Cardiac muscle cell (in vitro differentiated cells and primary cell): Measurements from ENCODE around the gene COMMD10. TPM values are rescaled to one million over a fixed set of nuclear protein-coding genes. Genes with fewer than 3 reads are reported as not detected.

Source experiments
- DNase-seq, 2 donors: peaks; one replicate each; pipeline versions ENCODE4 v3.0.0 to v3.0.0-alpha.2; 2010 to 2017; ENCODE audit warnings: low read depth in 1 of 2, low spot score in 1 of 2
- H3K27ac ChIP-seq: fragments of 200-600 bp; sonication (generic); 2 replicates; pipeline ENCODE4 v1.5.1; 2016
- H3K27me3 ChIP-seq: fragments of 200-600 bp; sonication (generic); 2 replicates; pipeline ENCODE4 v1.6.0; 2016; ENCODE audit warnings: control low read depth
- H3K36me3 ChIP-seq: fragments of 200-600 bp; sonication (generic); 2 replicates; pipeline ENCODE4 v1.5.1; 2016; ENCODE audit warnings: control low read depth
- H3K4me1 ChIP-seq: fragments of 200-600 bp; sonication (generic); 2 replicates; pipeline ENCODE4 v1.8.1; 2017; ENCODE audit warnings: low read depth, mild to moderate bottlenecking, mixed run types
- H3K4me3 ChIP-seq: fragments of 200-600 bp; sonication (generic); 2 replicates; pipeline ENCODE4 v1.5.1; 2016; ENCODE audit warnings: mild to moderate bottlenecking
- H3K9me3 ChIP-seq: fragments of 200-600 bp; sonication (generic); 2 replicates; pipeline ENCODE4 v1.5.1; 2017; ENCODE audit warnings: low read depth, mild to moderate bottlenecking, control low read depth
- polyA plus RNA-seq: library from polyadenylated mRNA; unstranded; fragments of >200 nt; fragmentation: Nextera tagmentation; extraction: Ambion mirVana; gene quantifications from 2 replicates; pipeline ENCODE4 v1.2.1, GENCODE V29; 2016
- total RNA-seq: library from RNA; depleted of rRNA; stranded (reverse); fragments of >200 nt; gene quantifications from 2 replicates; pipeline ENCODE4 v1.2.3, GENCODE V29; 2016
- TF ChIP-seq, protein P1 (sequence below): IDR thresholded peaks from 2 replicates; pipeline ENCODE4 v1.5.1; 2012; ENCODE audit warnings: low read depth, mild to moderate bottlenecking, low read length

The COMMD10 gene
- total and polyA plus RNA-seq, 2 experiments from 2014 or later, result 23.4 to 58.8 TPM

DNA sequence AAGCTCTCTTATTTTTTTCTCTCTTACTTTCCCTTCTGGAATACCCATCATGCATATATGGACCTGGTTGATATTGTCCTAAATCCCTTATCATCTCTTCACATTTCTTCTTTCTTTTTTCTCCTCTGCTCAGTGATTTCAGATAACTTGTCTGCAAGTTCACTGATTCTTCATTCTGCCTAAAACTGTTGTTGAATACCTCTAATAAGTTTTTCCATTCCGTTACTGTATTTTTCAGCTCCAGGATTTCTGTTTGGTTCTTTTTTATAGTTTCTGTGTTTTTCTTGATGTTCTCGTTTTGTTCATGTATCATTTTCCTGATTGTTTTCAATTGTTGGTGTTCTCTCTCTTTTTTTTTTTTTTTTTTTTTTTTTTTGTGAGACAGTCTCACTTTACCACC lies 203.7 kb downstream of the COMMD10 start:
- Histone ChIP-seq H3K36me3 (no peaks in the 10 kb centered on the region), H3K4me1 (no peaks in the 10 kb centered on the region), H3K4me3 (no peak overlapping the region), H3K9me3 (no peaks in the 10 kb centered on the region), H3K27me3 (no peaks in the 10 kb centered on the region), H3K27ac (no peak overlapping the region)
- TF ChIP-seq, protein P1, sequence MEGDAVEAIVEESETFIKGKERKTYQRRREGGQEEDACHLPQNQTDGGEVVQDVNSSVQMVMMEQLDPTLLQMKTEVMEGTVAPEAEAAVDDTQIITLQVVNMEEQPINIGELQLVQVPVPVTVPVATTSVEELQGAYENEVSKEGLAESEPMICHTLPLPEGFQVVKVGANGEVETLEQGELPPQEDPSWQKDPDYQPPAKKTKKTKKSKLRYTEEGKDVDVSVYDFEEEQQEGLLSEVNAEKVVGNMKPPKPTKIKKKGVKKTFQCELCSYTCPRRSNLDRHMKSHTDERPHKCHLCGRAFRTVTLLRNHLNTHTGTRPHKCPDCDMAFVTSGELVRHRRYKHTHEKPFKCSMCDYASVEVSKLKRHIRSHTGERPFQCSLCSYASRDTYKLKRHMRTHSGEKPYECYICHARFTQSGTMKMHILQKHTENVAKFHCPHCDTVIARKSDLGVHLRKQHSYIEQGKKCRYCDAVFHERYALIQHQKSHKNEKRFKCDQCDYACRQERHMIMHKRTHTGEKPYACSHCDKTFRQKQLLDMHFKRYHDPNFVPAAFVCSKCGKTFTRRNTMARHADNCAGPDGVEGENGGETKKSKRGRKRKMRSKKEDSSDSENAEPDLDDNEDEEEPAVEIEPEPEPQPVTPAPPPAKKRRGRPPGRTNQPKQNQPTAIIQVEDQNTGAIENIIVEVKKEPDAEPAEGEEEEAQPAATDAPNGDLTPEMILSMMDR, result no peak
- DNase-seq, result no peak

- no peaks in the 10 kb centered on the region for H3K9me3 ChIP-seq
- DNase-seq, result no peak
Observed at GRCh38 chr5:116289276-116289675, 204.5 kb downstream of the COMMD10 start.

DNA sequence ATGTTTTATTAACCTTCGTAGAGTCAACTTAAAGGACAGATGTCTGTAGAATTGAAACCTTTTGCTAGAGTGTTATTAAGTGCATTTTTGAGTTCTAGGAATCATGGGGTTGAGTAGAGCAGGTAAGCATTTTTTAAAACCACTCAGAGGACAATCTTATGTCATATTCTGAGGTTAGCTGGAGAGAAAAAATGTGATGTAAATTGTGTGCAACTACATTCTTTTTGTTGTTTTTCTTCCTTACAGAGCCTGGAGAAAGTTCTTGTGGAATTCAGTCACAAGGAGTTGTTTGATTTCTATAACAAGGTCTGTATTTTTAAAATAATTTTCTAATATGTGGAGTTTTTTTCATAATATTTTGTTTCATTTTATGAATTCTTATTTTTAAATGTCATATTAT lies 206.4 kb downstream of the COMMD10 start:
- no peak for DNase-seq
- TF ChIP-seq, protein P1, result no peak

More at GRCh38 chr5:116289276-116289675, 204.5 kb downstream of the COMMD10 start:
- H3K27ac ChIP-seq, result no peak overlapping the region
- TF ChIP-seq, protein P1, result no peak
- H3K4me1 ChIP-seq, result no peaks in the 10 kb centered on the region
- H3K27me3 ChIP-seq, result no peaks in the 10 kb centered on the region
- no peak overlapping the region for H3K4me3 ChIP-seq
- no peaks in the 10 kb centered on the region for H3K36me3 ChIP-seq

GRCh38 chr5:116292321-116292720 lies 207.5 kb downstream of the COMMD10 start:
- Histone ChIP-seq H3K27ac (no peak overlapping the region), H3K36me3 (no peaks in the 10 kb centered on the region), H3K27me3 (no peaks in the 10 kb centered on the region), H3K9me3 (no peaks in the 10 kb centered on the region), H3K4me1 (no peaks in the 10 kb centered on the region), H3K4me3 (no peak overlapping the region)
- DNase-seq, result no peak
- TF ChIP-seq, protein P1, result no peak

More for the DNA sequence above, 206.4 kb downstream of the COMMD10 start:
- no peaks in the 10 kb centered on the region for H3K9me3 ChIP-seq
- no peaks in the 10 kb centered on the region for H3K27me3 ChIP-seq
- H3K4me3 ChIP-seq, result no peak overlapping the region
- H3K36me3 ChIP-seq, result no peaks in the 10 kb centered on the region
- H3K27ac ChIP-seq, result no peak overlapping the region
- H3K4me1 ChIP-seq, result no peaks in the 10 kb centered on the region

DNA sequence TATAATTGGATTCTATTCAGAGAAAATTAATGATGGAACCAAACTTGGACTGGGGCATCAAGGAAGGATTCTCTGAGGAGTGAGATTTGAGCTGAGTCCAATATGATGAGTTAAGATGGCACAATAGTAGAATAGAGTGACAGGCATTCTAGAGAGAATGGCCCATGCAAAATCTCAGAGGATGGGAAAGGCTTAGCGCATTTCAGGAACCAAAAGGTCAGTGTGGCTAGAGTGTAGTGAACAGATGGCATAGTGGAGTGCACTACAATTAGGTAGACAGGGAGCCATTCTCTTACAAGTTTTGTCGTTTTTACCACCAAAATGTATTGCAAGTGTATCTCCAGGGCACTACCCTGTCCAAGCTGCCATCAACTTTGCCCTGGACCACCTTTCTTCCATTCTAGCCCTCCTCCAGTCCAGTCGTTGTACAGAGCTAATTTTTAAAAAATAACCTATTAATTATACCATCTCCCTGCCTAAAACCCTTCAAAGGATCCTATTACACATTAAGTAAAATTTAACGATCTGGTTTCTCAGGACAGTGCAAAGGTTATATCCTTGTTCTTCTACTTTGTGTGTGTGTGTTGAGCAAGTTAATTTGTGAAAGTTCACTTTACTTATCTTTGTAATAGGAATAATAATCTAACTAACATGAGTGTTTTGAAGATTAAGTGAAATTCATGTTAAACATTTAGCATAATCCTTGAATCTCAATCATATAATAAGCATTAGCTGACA lies 211.7 kb downstream of the COMMD10 start:
- Histone ChIP-seq H3K9me3 (no peaks in the 10 kb centered on the region), H3K4me1 (peaks cover 5% of the 10 kb centered on the region), H3K27ac (no peak overlapping the region), H3K4me3 (no peak overlapping the region), H3K36me3 (no peaks in the 10 kb centered on the region), H3K27me3 (no peaks in the 10 kb centered on the region)
- TF ChIP-seq, protein P1, result no peak
- no peak for DNase-seq
